Kidney epithelial cell (primary cell): ENCODE data around the gene SSRP1. TPM values are rescaled to one million over a fixed set of nuclear protein-coding genes. Genes with fewer than 3 reads are reported as not detected.

Experiments used
- DNase-seq: peaks from one replicate; pipeline ENCODE4 v3.0.0-alpha.2; 2010; ENCODE audit warnings: low read depth
- H3K27me3 ChIP-seq: 2 replicates; pipeline ENCODE4 v1.6.0; 2011; ENCODE audit warnings: low read length; ENCODE audit not compliant: control insufficient read depth, insufficient read depth
- H3K36me3 ChIP-seq: 2 replicates; pipeline ENCODE4 v1.5.1; 2011; ENCODE audit warnings: low read length; ENCODE audit not compliant: control insufficient read depth, insufficient read depth
- H3K4me3 ChIP-seq: 2 replicates; pipeline ENCODE4 v1.5.1; 2011; ENCODE audit warnings: low read depth, mild to moderate bottlenecking, control low read depth, low read length
- CTCF ChIP-seq: IDR thresholded peaks from 2 replicates; pipeline ENCODE4 v1.5.1; 2011; ENCODE audit warnings: mild to moderate bottlenecking, moderate library complexity, low read length, control low read depth, inconsistent platforms; ENCODE audit not compliant: insufficient read depth, poor library complexity, severe bottlenecking
- total RNA-seq: library from RNA; depleted of rRNA; stranded (reverse); fragments of >200 nt; gene quantifications from 2 replicates; pipeline ENCODE4 v1.2.3, GENCODE V29; 2015

Gene SSRP1
- total RNA-seq, 1 donor from 2014 or later: 156 TPM

- H3K27me3 ChIP-seq: no peaks in the 10 kb centered on the region
- no peak for TF ChIP-seq CTCF
- H3K4me3 ChIP-seq: peak overlapping the region; percentile 36
- peak; percentile 90 for DNase-seq
- peaks cover 9% of the 10 kb centered on the region for H3K36me3 ChIP-seq
These were observed 24.4 kb downstream of the SSRP1 start for GRCh38 chr11:57311109-57311936.

GRCh38 chr11:57310630-57311086 lies 25.0 kb downstream of the SSRP1 start:
- peak overlapping the region; percentile 36 for H3K4me3 ChIP-seq
- TF ChIP-seq CTCF: no peak
- H3K27me3 ChIP-seq: no peaks in the 10 kb centered on the region
- no peak for DNase-seq
- peaks cover 9% of the 10 kb centered on the region for H3K36me3 ChIP-seq

DNA sequence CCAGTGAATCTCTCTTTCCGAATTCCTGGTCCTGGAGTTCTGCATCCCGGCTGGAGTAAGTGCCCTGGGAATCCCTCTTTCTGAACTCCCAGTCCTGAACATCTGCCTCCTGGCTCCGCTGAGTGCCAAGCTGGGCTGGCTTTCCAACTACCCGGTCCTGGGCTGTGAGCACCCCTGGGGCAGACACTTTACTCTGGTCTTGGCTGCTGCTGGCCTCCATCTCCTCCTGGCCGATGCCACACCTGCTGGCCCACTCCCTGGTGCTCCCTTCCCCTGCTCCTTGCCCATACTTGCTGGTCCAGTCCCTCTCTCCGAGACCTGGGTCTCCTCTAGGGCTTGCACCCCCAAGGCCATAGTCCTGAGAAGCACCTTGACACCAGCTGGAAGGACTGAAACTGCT lies 25.6 kb downstream of the SSRP1 start:
- no peak for DNase-seq
- TF ChIP-seq CTCF: no peak
- Histone ChIP-seq H3K4me3 (no peak overlapping the region), H3K27me3 (no peaks in the 10 kb centered on the region), H3K36me3 (peaks cover 9% of the 10 kb centered on the region)

- no peaks in the 10 kb centered on the region for H3K27me3 ChIP-seq
- DNase-seq: no peak
- H3K36me3 ChIP-seq: peaks cover 7% of the 10 kb centered on the region
- TF ChIP-seq CTCF: no peak
- H3K4me3 ChIP-seq: no peak overlapping the region
These were observed 26.3 kb downstream of the SSRP1 start for GRCh38 chr11:57309106-57310059.

GRCh38 chr11:57308426-57309060 lies 27.1 kb downstream of the SSRP1 start:
- Histone ChIP-seq H3K36me3 (peaks cover 6% of the 10 kb centered on the region), H3K27me3 (no peaks in the 10 kb centered on the region), H3K4me3 (no peak overlapping the region)
- no peak for TF ChIP-seq CTCF
- no peak for DNase-seq
